ENCODE results near the gene MAP3K20.
"Not testable (repeated sequence)": the region's sequence is repeated elsewhere in the genome, so short reads cannot be mapped to it uniquely, and the experiment has no call there.

The MAP3K20 gene

GRCh38 chr2:173290518-173290917 lies 214.9 kb downstream of the MAP3K20 start:
- no peak for FAIRE-seq
- DNase-seq (ENCODE audit: insufficient read length, low spot score): no peak
- TF ChIP-seq POLR2A (IDR thresholded peaks at IDR 0.05; ENCODE audit: low read depth, low read length): no peak

DNA sequence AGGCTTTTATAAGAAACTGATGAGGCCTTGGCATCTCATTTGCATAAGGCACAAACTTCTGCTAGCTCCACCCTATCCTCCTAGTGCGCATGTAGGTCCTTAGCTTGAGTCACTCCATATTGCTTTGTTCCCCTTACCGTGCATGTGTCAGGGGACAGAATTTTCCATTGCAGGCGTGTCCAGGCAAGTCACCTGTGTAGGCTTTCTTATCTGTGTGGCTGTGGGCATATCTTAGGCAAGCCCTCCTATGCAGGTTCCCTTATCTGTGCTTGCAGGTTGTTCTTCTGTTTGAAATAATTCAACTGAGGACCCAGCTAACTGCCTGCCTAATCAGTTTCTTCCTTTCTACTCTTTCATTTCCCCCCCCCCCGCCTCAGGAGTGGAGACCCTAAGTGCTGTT lies 215.8 kb downstream of the MAP3K20 start:
- no peak for TF ChIP-seq POLR2A (IDR thresholded peaks at IDR 0.05; ENCODE audit: low read depth, low read length)
- no peak for DNase-seq (ENCODE audit: insufficient read length, low spot score)
- FAIRE-seq: no peak

DNA sequence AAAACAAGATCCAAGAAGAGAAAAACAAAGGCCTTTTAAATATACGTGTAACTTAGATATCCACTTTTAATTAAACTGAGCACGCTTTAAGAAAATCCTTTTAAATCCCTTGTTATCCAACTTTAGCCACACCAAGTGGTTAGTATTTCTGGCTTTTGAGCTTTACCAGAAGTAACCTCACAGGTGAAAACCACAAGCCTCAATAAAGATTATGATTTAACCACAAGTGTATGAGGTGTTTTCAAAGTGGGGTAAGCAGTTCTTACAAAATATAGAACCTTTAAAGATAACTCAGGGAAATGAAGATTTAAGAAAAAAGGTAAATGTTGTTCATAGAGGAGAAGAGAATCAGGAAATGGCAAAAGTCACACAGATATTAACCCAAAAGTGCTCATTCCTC lies 220.6 kb downstream of the MAP3K20 start:
- FAIRE-seq (no peak), DNase-seq (ENCODE audit: insufficient read length, low spot score) (no peak)
- TF ChIP-seq POLR2A (IDR thresholded peaks at IDR 0.05; ENCODE audit: low read depth, low read length): no peak

DNA sequence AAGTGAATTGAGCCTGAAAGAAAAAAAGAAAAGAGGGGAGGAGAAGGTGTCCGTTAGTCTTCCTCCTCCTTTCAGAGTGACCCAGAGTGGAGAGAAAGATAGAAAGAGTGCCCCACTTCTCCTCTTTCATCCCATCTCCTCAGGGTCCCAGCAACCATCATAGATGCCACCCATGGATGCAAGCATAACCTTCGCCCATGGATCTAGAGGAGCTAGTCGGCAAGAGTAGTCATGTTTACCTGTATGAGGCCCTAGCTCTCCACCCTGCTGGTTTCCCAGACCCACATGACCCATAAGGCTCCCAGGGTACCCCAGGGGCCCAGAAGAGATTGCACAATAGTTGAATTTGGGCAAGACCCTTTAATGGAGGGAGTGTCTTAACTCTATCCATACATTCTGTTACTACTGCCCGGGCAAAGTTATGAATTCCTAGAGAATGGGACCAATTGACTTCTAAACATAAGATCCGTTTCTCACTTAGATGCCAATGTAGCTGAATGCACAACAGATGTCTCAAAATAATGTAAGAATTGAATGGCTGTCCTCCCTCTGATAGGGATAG lies 223.0 kb downstream of the MAP3K20 start:
- FAIRE-seq (no peak), DNase-seq (ENCODE audit: insufficient read length, low spot score) (no peak)
- TF ChIP-seq POLR2A (IDR thresholded peaks at IDR 0.05; ENCODE audit: low read depth, low read length): no peak

- no peak for TF ChIP-seq POLR2A (IDR thresholded peaks at IDR 0.05; ENCODE audit: low read depth, low read length)
- FAIRE-seq (no peak), DNase-seq (ENCODE audit: insufficient read length, low spot score) (no peak)
These were observed 224.1 kb downstream of the MAP3K20 start for GRCh38 chr2:173299764-173300163.

- DNase-seq (ENCODE audit: insufficient read length, low spot score) (no peak), FAIRE-seq (no peak)
These were observed 224.8 kb downstream of the MAP3K20 start for GRCh38 chr2:173300458-173300857.

DNA sequence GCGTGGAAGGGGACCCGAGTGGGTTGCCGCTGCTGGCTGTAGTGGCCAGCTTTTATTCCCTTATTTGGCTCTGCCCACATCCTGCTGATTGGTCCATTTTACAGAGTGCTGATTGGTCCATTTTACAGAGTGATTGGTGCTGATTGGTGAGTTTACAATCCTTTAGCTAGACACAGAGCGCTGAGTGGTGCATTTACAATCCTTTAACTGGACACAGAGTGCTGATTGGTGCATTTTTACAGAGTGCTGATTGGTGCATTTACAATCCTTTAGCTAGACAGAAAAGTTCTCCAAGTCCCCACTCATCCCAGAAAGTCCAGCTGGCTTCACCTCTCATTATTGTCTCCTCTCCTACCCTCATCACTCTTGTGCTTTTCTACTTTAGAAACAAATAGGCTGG lies 225.9 kb downstream of the MAP3K20 start:
- FAIRE-seq; DNase-seq (ENCODE audit: insufficient read length, low spot score): not testable (repeated sequence)

More at GRCh38 chr2:173300458-173300857, 224.8 kb downstream of the MAP3K20 start:
- no peak for TF ChIP-seq POLR2A (IDR thresholded peaks at IDR 0.05; ENCODE audit: low read depth, low read length)

- TF ChIP-seq POLR2A (IDR thresholded peaks at IDR 0.05; ENCODE audit: low read depth, low read length): no peak
- FAIRE-seq (no peak), DNase-seq (ENCODE audit: insufficient read length, low spot score) (no peak)
These were observed 229.7 kb downstream of the MAP3K20 start for GRCh38 chr2:173305303-173305702.

GRCh38 chr2:173307293-173307692 lies 231.6 kb downstream of the MAP3K20 start:
- DNase-seq (ENCODE audit: insufficient read length, low spot score) (no peak), FAIRE-seq (no peak)
- TF ChIP-seq POLR2A (IDR thresholded peaks at IDR 0.05; ENCODE audit: low read depth, low read length): no peak

- not testable (repeated sequence) for FAIRE-seq; DNase-seq (ENCODE audit: insufficient read length, low spot score)
These were observed 233.7 kb downstream of the MAP3K20 start for GRCh38 chr2:173309370-173309769.

GRCh38 chr2:173311844-173312606 lies 236.4 kb downstream of the MAP3K20 start:
- no peak for TF ChIP-seq POLR2A (IDR thresholded peaks at IDR 0.05; ENCODE audit: low read depth, low read length)
- DNase-seq (ENCODE audit: insufficient read length, low spot score): no peak
- no peak for FAIRE-seq
